Measurements from ENCODE around the gene MARK1.

DNA sequence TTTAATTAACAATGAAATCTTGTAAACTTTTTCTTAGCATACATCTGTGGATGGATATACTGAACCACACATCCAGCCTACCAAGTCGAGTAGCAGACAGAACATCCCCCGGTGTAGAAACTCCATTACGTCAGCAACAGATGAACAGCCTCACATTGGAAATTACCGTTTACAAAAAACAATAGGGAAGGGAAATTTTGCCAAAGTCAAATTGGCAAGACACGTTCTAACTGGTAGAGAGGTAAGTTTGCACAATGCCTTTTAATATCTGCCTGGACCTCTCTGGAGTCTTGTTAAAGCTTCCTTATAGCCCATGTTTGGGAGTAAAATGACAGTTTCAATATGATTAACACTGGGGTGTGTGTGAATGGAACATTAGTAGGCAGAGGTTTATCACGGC lies 51.4 kb downstream of the MARK1 start:
- TF ChIP-seq, protein P1, sequence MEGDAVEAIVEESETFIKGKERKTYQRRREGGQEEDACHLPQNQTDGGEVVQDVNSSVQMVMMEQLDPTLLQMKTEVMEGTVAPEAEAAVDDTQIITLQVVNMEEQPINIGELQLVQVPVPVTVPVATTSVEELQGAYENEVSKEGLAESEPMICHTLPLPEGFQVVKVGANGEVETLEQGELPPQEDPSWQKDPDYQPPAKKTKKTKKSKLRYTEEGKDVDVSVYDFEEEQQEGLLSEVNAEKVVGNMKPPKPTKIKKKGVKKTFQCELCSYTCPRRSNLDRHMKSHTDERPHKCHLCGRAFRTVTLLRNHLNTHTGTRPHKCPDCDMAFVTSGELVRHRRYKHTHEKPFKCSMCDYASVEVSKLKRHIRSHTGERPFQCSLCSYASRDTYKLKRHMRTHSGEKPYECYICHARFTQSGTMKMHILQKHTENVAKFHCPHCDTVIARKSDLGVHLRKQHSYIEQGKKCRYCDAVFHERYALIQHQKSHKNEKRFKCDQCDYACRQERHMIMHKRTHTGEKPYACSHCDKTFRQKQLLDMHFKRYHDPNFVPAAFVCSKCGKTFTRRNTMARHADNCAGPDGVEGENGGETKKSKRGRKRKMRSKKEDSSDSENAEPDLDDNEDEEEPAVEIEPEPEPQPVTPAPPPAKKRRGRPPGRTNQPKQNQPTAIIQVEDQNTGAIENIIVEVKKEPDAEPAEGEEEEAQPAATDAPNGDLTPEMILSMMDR (IDR thresholded peaks at IDR 0.05): no peak
- TF ChIP-seq POLR2A (IDR thresholded peaks at IDR 0.05): no peak
